ENCODE measurements around the gene DDX31.

Gene DDX31

DNA sequence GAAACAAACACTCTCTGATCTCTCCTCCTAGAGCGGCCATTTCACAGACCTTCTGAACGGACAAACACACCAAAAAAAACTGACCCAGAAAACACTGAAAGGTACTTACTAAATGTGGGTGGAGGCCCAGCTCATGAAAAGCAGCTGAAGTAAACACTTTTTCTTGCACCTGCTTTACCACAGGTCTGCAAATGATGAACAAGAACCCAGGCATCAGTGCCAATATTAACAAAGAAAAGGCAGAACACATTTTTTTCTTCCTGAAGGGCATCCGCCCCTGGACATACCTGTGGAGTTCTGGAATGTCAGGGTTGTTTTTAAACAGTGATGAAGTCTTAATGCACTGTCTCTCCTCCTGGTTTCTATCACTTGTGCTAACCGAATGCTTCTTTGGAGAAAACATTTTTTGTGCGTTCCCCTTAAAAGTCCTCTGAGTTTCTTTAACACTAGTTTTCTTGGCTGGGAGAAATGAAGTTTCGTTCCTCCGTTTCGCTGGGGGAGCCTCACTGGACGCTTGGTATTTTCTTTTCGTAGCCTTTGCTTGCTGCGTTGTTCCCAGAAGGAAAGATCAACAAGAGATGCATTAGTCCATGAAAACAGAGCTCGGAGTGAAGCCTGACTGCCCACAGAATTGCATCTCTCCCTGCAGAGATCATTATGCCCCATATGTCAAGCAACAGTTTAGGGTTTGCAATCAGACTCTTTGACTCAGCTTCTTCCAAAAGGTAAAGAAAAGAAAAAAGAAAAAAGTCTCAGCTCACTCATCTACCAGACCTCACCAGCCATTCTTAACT is 7.4 kb downstream of the DDX31 start:
- no peak overlapping the region for H3K4me3 ChIP-seq (ENCODE audit: low read depth, low read length)
- DNase-seq (ENCODE audit: low read depth), result no peak
- TF ChIP-seq MYC (IDR thresholded peaks at IDR 0.05; ENCODE audit: low read depth, low read length) (no peak), POLR2A (IDR thresholded peaks at IDR 0.05; ENCODE audit: extremely low read depth, insufficient read length) (no peak)
- TF ChIP-seq, protein P1, sequence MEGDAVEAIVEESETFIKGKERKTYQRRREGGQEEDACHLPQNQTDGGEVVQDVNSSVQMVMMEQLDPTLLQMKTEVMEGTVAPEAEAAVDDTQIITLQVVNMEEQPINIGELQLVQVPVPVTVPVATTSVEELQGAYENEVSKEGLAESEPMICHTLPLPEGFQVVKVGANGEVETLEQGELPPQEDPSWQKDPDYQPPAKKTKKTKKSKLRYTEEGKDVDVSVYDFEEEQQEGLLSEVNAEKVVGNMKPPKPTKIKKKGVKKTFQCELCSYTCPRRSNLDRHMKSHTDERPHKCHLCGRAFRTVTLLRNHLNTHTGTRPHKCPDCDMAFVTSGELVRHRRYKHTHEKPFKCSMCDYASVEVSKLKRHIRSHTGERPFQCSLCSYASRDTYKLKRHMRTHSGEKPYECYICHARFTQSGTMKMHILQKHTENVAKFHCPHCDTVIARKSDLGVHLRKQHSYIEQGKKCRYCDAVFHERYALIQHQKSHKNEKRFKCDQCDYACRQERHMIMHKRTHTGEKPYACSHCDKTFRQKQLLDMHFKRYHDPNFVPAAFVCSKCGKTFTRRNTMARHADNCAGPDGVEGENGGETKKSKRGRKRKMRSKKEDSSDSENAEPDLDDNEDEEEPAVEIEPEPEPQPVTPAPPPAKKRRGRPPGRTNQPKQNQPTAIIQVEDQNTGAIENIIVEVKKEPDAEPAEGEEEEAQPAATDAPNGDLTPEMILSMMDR (IDR thresholded peaks at IDR 0.05; ENCODE audit: low read depth, low read length), result no peak
- TF ChIP-seq, protein P2, sequence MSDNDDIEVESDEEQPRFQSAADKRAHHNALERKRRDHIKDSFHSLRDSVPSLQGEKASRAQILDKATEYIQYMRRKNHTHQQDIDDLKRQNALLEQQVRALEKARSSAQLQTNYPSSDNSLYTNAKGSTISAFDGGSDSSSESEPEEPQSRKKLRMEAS (IDR thresholded peaks at IDR 0.05; ENCODE audit: low read depth, low read length), result no peak

DNA sequence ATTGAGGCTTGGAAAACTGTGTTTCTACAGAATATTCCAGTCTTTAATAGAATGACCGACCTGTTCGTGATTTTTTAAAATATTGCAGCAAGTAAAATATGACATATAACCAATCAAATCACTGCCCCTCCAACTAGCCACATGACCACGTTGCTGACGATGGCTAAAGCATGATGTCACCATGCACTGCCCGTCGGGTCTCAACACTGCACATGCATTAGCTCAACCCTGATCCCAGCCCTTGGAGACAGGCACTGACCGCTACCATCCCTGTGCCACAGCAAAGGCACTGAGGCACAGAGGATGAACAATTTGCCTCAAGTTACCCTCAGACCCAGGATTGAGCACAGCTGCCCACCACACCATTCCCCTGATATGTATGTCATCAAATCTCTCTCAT is 13.5 kb downstream of the DDX31 start:
- DNase-seq (ENCODE audit: low read depth), result no peak
- TF ChIP-seq MYC (IDR thresholded peaks at IDR 0.05; ENCODE audit: low read depth, low read length) (no peak), POLR2A (IDR thresholded peaks at IDR 0.05; ENCODE audit: extremely low read depth, insufficient read length) (no peak)
- TF ChIP-seq, protein P2 (IDR thresholded peaks at IDR 0.05; ENCODE audit: low read depth, low read length), result no peak
- TF ChIP-seq, protein P1 (IDR thresholded peaks at IDR 0.05; ENCODE audit: low read depth, low read length), result no peak
- no peak overlapping the region for H3K4me3 ChIP-seq (ENCODE audit: low read depth, low read length)

DNA sequence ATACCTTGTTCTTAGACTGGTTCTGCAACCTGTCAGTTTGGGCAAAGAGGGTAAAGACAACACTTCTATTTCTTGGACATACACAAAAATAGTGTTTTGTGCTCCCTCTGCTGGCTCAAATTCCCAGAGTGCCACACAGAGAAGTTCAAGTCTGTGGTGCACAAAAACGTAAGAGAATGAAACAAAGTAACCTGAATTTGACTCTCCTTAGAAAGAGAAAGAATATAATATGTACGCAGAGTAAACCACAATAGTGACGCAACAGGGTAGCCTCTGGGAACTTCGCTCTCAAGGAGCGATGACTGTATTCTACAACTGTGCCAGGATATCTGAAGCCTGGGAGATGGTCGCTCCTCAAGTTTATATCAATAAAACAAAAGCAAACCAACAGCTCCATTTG is 18.5 kb downstream of the DDX31 start:
- DNase-seq (ENCODE audit: low read depth), result peak; percentile 76
- TF ChIP-seq, protein P1 (IDR thresholded peaks at IDR 0.05; ENCODE audit: low read depth, low read length), result peak; percentile 57
- TF ChIP-seq POLR2A (IDR thresholded peaks at IDR 0.05; ENCODE audit: extremely low read depth, insufficient read length), result no peak
- TF ChIP-seq MYC (IDR thresholded peaks at IDR 0.05; ENCODE audit: low read depth, low read length), result no peak
- TF ChIP-seq, protein P2 (IDR thresholded peaks at IDR 0.05; ENCODE audit: low read depth, low read length), result no peak; the same call in 1 of the 2 replicates
- H3K4me3 ChIP-seq (ENCODE audit: low read depth, low read length), result no peak overlapping the region

DNA sequence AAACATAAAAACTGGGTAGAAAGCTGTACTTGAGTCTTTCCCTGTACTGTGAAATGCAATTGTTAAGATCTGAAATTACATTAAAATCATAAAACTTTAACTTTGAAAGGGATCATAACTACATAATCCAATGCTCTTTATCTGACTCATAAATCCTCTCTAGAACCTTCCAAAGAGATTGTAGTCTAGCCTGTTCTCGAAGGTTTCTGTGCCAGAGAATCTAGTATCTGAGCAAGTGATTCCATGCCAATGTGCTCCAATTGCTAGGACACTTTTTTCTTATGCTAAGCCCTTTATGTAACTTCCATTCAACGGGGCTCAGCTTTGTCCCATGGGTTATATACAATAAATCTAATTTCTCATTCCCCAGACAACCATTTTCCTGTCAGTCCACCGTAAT is 21.1 kb downstream of the DDX31 start:
- TF ChIP-seq POLR2A (IDR thresholded peaks at IDR 0.05; ENCODE audit: extremely low read depth, insufficient read length), result no peak
- TF ChIP-seq, protein P2 (IDR thresholded peaks at IDR 0.05; ENCODE audit: low read depth, low read length), result no peak
- no peak for TF ChIP-seq MYC (IDR thresholded peaks at IDR 0.05; ENCODE audit: low read depth, low read length)
- TF ChIP-seq, protein P1 (IDR thresholded peaks at IDR 0.05; ENCODE audit: low read depth, low read length), result no peak

DNA sequence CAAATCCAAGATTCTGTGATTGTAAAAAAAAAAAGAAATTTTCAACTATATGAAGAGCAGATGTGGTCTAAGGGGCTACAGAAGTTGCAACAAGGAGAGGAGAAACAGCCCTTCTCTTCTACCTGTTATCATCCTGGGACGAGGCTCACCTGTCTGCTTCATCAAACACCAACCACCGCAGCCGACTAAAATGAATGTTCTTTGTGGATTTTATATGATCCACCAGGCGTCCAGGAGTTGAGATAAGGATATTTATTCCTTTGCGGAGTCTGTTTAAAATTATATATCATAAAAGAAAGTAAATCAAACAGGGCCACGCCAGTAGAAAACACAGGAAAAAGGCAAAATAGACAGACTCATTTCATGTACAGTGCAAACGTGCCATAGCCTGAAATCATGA is 21.5 kb downstream of the DDX31 start:
- no peak overlapping the region for H3K4me3 ChIP-seq (ENCODE audit: low read depth, low read length)
- TF ChIP-seq, protein P1 (IDR thresholded peaks at IDR 0.05; ENCODE audit: low read depth, low read length), result no peak
- TF ChIP-seq MYC (IDR thresholded peaks at IDR 0.05; ENCODE audit: low read depth, low read length) (no peak), POLR2A (IDR thresholded peaks at IDR 0.05; ENCODE audit: extremely low read depth, insufficient read length) (no peak)
- TF ChIP-seq, protein P2 (IDR thresholded peaks at IDR 0.05; ENCODE audit: low read depth, low read length), result no peak
- no peak for DNase-seq (ENCODE audit: low read depth)

More for the DNA sequence above, 21.1 kb downstream of the DDX31 start:
- H3K4me3 ChIP-seq (ENCODE audit: low read depth, low read length), result no peak overlapping the region
- DNase-seq (ENCODE audit: low read depth), result no peak

Measured in NB4 (cell line).